Measurements from ENCODE around the gene TSPEAR.

Gene TSPEAR

GRCh38 chr21:44511938-44512275 lies 199.5 kb downstream of the TSPEAR start:
- TF ChIP-seq, protein P1, sequence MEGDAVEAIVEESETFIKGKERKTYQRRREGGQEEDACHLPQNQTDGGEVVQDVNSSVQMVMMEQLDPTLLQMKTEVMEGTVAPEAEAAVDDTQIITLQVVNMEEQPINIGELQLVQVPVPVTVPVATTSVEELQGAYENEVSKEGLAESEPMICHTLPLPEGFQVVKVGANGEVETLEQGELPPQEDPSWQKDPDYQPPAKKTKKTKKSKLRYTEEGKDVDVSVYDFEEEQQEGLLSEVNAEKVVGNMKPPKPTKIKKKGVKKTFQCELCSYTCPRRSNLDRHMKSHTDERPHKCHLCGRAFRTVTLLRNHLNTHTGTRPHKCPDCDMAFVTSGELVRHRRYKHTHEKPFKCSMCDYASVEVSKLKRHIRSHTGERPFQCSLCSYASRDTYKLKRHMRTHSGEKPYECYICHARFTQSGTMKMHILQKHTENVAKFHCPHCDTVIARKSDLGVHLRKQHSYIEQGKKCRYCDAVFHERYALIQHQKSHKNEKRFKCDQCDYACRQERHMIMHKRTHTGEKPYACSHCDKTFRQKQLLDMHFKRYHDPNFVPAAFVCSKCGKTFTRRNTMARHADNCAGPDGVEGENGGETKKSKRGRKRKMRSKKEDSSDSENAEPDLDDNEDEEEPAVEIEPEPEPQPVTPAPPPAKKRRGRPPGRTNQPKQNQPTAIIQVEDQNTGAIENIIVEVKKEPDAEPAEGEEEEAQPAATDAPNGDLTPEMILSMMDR (IDR thresholded peaks at IDR 0.05; ENCODE audit: low read depth, low read length) = no peak
- TF ChIP-seq, protein P2, sequence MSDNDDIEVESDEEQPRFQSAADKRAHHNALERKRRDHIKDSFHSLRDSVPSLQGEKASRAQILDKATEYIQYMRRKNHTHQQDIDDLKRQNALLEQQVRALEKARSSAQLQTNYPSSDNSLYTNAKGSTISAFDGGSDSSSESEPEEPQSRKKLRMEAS (IDR thresholded peaks at IDR 0.05; ENCODE audit: low read depth, low read length) = no peak
- no peak for DNase-seq (ENCODE audit: low read depth)
- no peak overlapping the region for H3K4me3 ChIP-seq (ENCODE audit: low read depth, low read length)

DNA sequence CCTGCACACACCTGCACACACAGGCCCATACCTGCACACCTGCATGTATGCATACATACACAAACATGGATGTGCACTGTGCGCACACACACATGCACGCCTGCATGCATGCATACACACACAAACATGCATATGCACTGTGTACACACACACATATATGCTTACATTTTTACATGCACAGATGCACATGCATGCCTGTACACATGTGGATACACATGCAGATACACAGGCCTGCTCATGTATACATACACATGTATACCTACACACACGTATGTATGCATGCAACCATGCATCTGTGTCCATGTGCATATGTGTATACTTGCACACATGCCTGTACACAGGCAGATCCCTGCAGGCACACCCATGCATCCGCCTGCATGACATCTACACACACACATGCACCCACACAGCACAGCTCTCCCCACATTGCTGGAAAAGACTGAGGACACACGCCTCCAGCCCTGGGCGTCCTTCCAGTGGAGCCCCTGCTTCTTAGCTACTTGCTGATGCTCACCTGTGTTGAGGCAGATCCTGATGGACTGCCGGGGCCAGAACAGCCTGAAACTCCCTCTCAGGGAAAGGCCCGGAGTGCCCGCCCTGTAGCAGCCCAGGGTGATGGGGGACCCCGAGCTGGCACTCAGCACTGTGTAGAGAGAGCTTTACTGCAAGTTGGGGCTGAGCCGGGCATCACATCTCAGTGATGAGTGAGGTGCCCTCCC lies 200.0 kb downstream of the TSPEAR start:
- no peak for TF ChIP-seq MYC (IDR thresholded peaks at IDR 0.05; ENCODE audit: low read depth, low read length)
- TF ChIP-seq, protein P1 (IDR thresholded peaks at IDR 0.05; ENCODE audit: low read depth, low read length) = no peak
- no peak for TF ChIP-seq POLR2A (IDR thresholded peaks at IDR 0.05; ENCODE audit: extremely low read depth, insufficient read length)
- TF ChIP-seq, protein P2 (IDR thresholded peaks at IDR 0.05; ENCODE audit: low read depth, low read length) = no peak
- no peak overlapping the region for H3K4me3 ChIP-seq (ENCODE audit: low read depth, low read length)
- no peak for DNase-seq (ENCODE audit: low read depth)

DNA sequence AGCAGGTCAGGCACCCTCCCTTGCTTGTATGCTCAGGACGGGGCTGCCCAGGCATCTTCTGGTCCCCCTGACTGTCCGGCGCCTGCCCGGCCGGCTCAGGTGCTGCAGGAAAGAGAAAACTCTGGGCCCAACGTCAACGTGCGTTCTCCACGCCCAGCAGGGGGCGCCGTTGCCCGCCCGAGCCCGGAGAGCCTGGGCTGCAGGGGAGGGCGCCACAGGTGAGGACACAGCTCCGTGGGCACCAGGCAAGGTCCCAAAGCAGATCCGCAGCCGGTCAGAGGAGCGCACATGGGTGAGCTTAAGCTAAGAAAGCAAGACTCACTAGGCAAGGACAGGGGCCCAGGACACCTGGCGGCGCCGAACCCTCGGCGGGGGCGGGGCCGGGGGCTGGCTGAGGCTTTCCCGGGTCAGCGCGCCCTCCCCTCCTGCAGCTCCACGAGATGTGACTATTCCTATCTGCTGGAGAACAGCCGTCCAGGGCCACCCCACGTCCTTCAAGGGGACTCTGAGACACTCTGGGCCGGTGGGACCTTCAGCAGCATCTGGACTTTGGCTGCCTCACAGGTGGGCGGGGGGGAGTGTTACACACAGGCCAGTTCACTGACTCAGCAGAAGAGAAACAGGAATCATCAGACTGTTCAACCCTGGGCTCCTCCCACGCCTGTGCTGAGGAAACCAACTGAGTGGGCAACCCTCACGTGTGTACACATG lies 200.7 kb downstream of the TSPEAR start:
- DNase-seq (ENCODE audit: low read depth) = peak; percentile 68
- TF ChIP-seq, protein P2 (IDR thresholded peaks at IDR 0.05; ENCODE audit: low read depth, low read length) = no peak
- no peak; the same call in 1 of the 2 replicates for TF ChIP-seq MYC (IDR thresholded peaks at IDR 0.05; ENCODE audit: low read depth, low read length)
- TF ChIP-seq, protein P1 (IDR thresholded peaks at IDR 0.05; ENCODE audit: low read depth, low read length) = peak; percentile 67
- no peak overlapping the region for H3K4me3 ChIP-seq (ENCODE audit: low read depth, low read length)

GRCh38 chr21:44510109-44510507 lies 201.3 kb downstream of the TSPEAR start:
- TF ChIP-seq, protein P1 (IDR thresholded peaks at IDR 0.05; ENCODE audit: low read depth, low read length) = no peak
- no peak for TF ChIP-seq MYC (IDR thresholded peaks at IDR 0.05; ENCODE audit: low read depth, low read length)
- TF ChIP-seq, protein P2 (IDR thresholded peaks at IDR 0.05; ENCODE audit: low read depth, low read length) = no peak
- TF ChIP-seq POLR2A (IDR thresholded peaks at IDR 0.05; ENCODE audit: extremely low read depth, insufficient read length) = no peak
- no peak overlapping the region for H3K4me3 ChIP-seq (ENCODE audit: low read depth, low read length)
- no peak for DNase-seq (ENCODE audit: low read depth)

GRCh38 chr21:44509539-44509938 lies 201.8 kb downstream of the TSPEAR start:
- H3K4me3 ChIP-seq (ENCODE audit: low read depth, low read length) = no peak overlapping the region
- TF ChIP-seq, protein P2 (IDR thresholded peaks at IDR 0.05; ENCODE audit: low read depth, low read length) = no peak
- TF ChIP-seq, protein P1 (IDR thresholded peaks at IDR 0.05; ENCODE audit: low read depth, low read length) = no peak
- TF ChIP-seq POLR2A (IDR thresholded peaks at IDR 0.05; ENCODE audit: extremely low read depth, insufficient read length) = no peak
- TF ChIP-seq MYC (IDR thresholded peaks at IDR 0.05; ENCODE audit: low read depth, low read length) = no peak
- peak; percentile 35 for DNase-seq (ENCODE audit: low read depth)

All from NB4 (cell line).